NCI-H460 (cell line): ENCODE measurements around the gene SF1. TPM values are rescaled to one million over a fixed set of nuclear protein-coding genes. Genes with fewer than 3 reads are reported as not detected.

Experiments
- DNase-seq: peaks from one replicate; pipeline ENCODE4 v3.0.0-alpha.2; 2016; ENCODE audit warnings: low read depth; ENCODE audit errors: extremely low read depth
- total RNA-seq: library from RNA; depleted of rRNA; stranded (reverse); fragments of >200 nt; shearing (Covaris generic); gene quantifications from 2 replicates; pipeline ENCODE4 v1.2.3, GENCODE V29; 2014

The SF1 gene
- total RNA-seq, 1 experiment from 2014 or later = 72.2 TPM

GRCh38 chr11:64731601-64732000, 46.7 kb downstream of the SF1 start:
- no peak for DNase-seq

- DNase-seq = no peak
Measured at GRCh38 chr11:64729851-64730382, 48.4 kb downstream of the SF1 start.

GRCh38 chr11:64728757-64729365, 49.5 kb downstream of the SF1 start:
- no peak for DNase-seq

- DNase-seq = no peak
Measured at GRCh38 chr11:64726867-64727530, 51.3 kb downstream of the SF1 start.

- DNase-seq = no peak
Measured at GRCh38 chr11:64726211-64726641, 52.1 kb downstream of the SF1 start.

GRCh38 chr11:64724863-64725532, 53.3 kb downstream of the SF1 start:
- DNase-seq = no peak

GRCh38 chr11:64723907-64724862, 54.2 kb downstream of the SF1 start:
- DNase-seq = no peak

GRCh38 chr11:64723117-64723906, 55.0 kb downstream of the SF1 start, which contains the start of gene NRXN2:
Gene NRXN2 (minus strand): TSS chr11:64723197. CDS start chr11:64713699, 9,498 bp downstream.
- DNase-seq = peak; percentile 74

- no peak for DNase-seq
Measured at GRCh38 chr11:64722141-64723065, 55.9 kb downstream of the SF1 start.

- no peak for DNase-seq
Measured at GRCh38 chr11:64721359-64721699, 57.0 kb downstream of the SF1 start.

GRCh38 chr11:64720640-64721358, 57.5 kb downstream of the SF1 start:
- no peak for DNase-seq

- DNase-seq = no peak
Measured at GRCh38 chr11:64720167-64720566, 58.2 kb downstream of the SF1 start.

- no peak for DNase-seq
Measured at GRCh38 chr11:64719406-64719805, 58.9 kb downstream of the SF1 start.

- no peak for DNase-seq
Measured at GRCh38 chr11:64718780-64719124, 59.6 kb downstream of the SF1 start.

- DNase-seq = no peak
Measured at GRCh38 chr11:64718084-64718779, 60.1 kb downstream of the SF1 start.

- no peak for DNase-seq
Measured at GRCh38 chr11:64717268-64717578, 61.1 kb downstream of the SF1 start.

- DNase-seq = no peak
Measured at GRCh38 chr11:64716473-64717267, 61.7 kb downstream of the SF1 start.
